ENCODE data around the gene C9orf152.
"Not testable (repeated sequence)": the region's sequence is repeated elsewhere in the genome, so short reads cannot be mapped to it uniquely, and the experiment has no call there.

C9orf152 gene

GRCh38 chr9:110208031-110208430 is at the start of gene C9orf152:
C9orf152 (minus strand) TSS chr9:110208159; CDS start chr9:110207579, 580 bp downstream.
- no peak for DNase-seq (ENCODE audit: low read depth)

GRCh38 chr9:110257097-110257841 is 49.3 kb upstream of the C9orf152 start:
- DNase-seq (ENCODE audit: low read depth), result no peak

- DNase-seq (ENCODE audit: low read depth), result peak; percentile 82
Measured at GRCh38 chr9:110256380-110257096, 48.6 kb upstream of the C9orf152 start, which contains the start of gene TXN. TXN (minus strand) TSS chr9:110256507; CDS start chr9:110256435, 72 bp downstream.

GRCh38 chr9:110255463-110256379 is 47.8 kb upstream of the C9orf152 start:
- peak; percentile 48 for DNase-seq (ENCODE audit: low read depth)

- no peak for DNase-seq (ENCODE audit: low read depth)
Measured at GRCh38 chr9:110255034-110255462, 47.1 kb upstream of the C9orf152 start.

- no peak for DNase-seq (ENCODE audit: low read depth)
Measured at GRCh38 chr9:110254500-110254899, 46.5 kb upstream of the C9orf152 start.

- no peak for DNase-seq (ENCODE audit: low read depth)
Measured at GRCh38 chr9:110252509-110253139, 44.7 kb upstream of the C9orf152 start.

- DNase-seq (ENCODE audit: low read depth), result not testable (repeated sequence)
Measured at GRCh38 chr9:110251770-110252169, 43.8 kb upstream of the C9orf152 start.

- no peak for DNase-seq (ENCODE audit: low read depth)
Measured at GRCh38 chr9:110251212-110251611, 43.3 kb upstream of the C9orf152 start.

GRCh38 chr9:110249603-110250002 is 41.6 kb upstream of the C9orf152 start:
- DNase-seq (ENCODE audit: low read depth), result no peak

- DNase-seq (ENCODE audit: low read depth), result no peak
Measured at GRCh38 chr9:110248361-110248760, 40.4 kb upstream of the C9orf152 start.

- no peak for DNase-seq (ENCODE audit: low read depth)
Measured at GRCh38 chr9:110246214-110246613, 38.3 kb upstream of the C9orf152 start.

GRCh38 chr9:110244616-110245015 is 36.7 kb upstream of the C9orf152 start:
- no peak for DNase-seq (ENCODE audit: low read depth)

GRCh38 chr9:110241858-110242321 is 33.9 kb upstream of the C9orf152 start:
- no peak for DNase-seq (ENCODE audit: low read depth)

- no peak for DNase-seq (ENCODE audit: low read depth)
Measured at GRCh38 chr9:110241260-110241857, 33.4 kb upstream of the C9orf152 start.

GRCh38 chr9:110240198-110240597 is 32.2 kb upstream of the C9orf152 start:
- no peak for DNase-seq (ENCODE audit: low read depth)

GRCh38 chr9:110228321-110228720 is 20.4 kb upstream of the C9orf152 start:
- DNase-seq (ENCODE audit: low read depth), result no peak

- no peak for DNase-seq (ENCODE audit: low read depth)
Measured at GRCh38 chr9:110224583-110224982, 16.6 kb upstream of the C9orf152 start.

GRCh38 chr9:110220809-110221208 is 12.8 kb upstream of the C9orf152 start:
- DNase-seq (ENCODE audit: low read depth), result no peak

GRCh38 chr9:110217656-110218099 is 9.7 kb upstream of the C9orf152 start:
- DNase-seq (ENCODE audit: low read depth), result no peak
